Measurements from ENCODE around the gene HPCAL1.

The HPCAL1 gene

DNA sequence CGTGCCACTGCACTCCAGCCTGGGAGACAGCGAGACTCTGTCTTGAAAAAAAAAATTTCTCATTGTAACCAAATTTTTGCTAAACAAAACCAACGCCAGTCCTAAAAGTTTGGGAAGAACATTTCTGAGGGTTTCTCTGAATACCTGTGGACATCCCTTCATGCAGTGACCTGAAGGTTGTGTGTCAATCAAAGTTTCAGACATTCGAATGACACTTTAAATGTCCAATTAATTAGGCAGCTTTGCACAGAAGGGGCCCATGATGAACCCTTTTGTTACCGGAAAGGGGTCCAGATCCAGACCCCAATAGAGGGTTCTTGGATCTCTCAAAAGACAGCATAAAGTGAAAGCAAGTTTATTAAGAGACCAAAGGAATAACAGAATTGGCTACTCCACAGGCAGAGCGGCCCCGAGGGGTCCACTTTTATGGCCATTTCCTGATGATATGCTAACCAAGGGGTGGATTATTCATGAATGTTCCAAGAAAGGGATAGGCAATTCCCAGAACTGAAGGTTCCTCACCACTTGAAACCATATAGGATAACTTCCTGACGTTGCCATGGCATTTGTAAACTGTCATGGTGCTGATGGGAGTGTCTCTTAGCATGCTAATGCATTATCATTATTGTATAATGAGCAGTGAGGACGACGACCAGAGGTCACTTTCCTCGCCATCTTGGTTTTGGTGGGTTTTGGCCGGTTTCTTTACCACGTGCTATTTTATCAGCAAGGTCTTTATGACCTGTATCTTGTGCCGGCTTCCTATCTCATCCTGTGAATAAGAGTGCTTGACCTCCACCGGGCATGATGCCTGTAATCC, 27.5 kb upstream of the HPCAL1 start:
- H3K9me3 ChIP-seq (ENCODE audit: control extremely low read depth in 1 of 5, control insufficient read depth in 4 of 5, insufficient read depth in 2 of 5, low read depth in 1 of 5, low read length in 4 of 5), result no peaks in the 10 kb centered on the region
- no peak overlapping the region for H3K27ac ChIP-seq (ENCODE audit: insufficient read depth in 1 of 2, low read depth in 1 of 2, low read length in 2 of 2, poor library complexity in 1 of 2, severe bottlenecking in 2 of 2)
- no peak for DNase-seq
- no peak overlapping the region for H3K4me3 ChIP-seq (ENCODE audit: control insufficient read depth in 1 of 7, extremely low read depth in 1 of 7, insufficient read depth in 4 of 7, low read depth in 2 of 7, low read length in 6 of 7)
- WGBS (ENCODE audit: insufficient coverage), result 94% methylated on average over 13 of the region's 15 CpGs
- no peaks in the 10 kb centered on the region for H3K36me3 ChIP-seq (ENCODE audit: control insufficient read depth in 4 of 4, insufficient read depth in 4 of 4, low read length in 3 of 4)
- POLR2A ChIA-PET, result no interaction called here
- H3K4me1 ChIP-seq (ENCODE audit: control extremely low read depth in 1 of 4, control insufficient read depth in 4 of 4, insufficient read depth in 4 of 4, low read length in 3 of 4), result peaks cover 0 to 21% (median 8%) of the 10 kb centered on the region in 4 experiments
- CTCF ChIA-PET, result interaction anchor here (1.2 to 2.6 kb wide), 4 partner anchors 20 to 159 kb away, joined by 3 to 13 read pairs (median 5); no protein-coding TSS in a partner anchor
- H3K27me3 ChIP-seq (replicated peaks in 2 of 5; ENCODE audit: control insufficient read depth in 4 of 5, insufficient read depth in 5 of 5, low read length in 4 of 5), result no peaks in the 10 kb centered on the region

GRCh38 chr2:10276481-10277292, 26.0 kb upstream of the HPCAL1 start:
- no peak overlapping the region for H3K4me3 ChIP-seq (ENCODE audit: control insufficient read depth in 1 of 7, extremely low read depth in 1 of 7, insufficient read depth in 4 of 7, low read depth in 2 of 7, low read length in 6 of 7)
- no peaks in the 10 kb centered on the region for H3K27me3 ChIP-seq (replicated peaks in 2 of 5; ENCODE audit: control insufficient read depth in 4 of 5, insufficient read depth in 5 of 5, low read length in 4 of 5)
- no peak overlapping the region for H3K27ac ChIP-seq (ENCODE audit: insufficient read depth in 1 of 2, low read depth in 1 of 2, low read length in 2 of 2, poor library complexity in 1 of 2, severe bottlenecking in 2 of 2)
- H3K36me3 ChIP-seq (ENCODE audit: control insufficient read depth in 4 of 4, insufficient read depth in 4 of 4, low read length in 3 of 4), result no peaks in the 10 kb centered on the region
- H3K4me1 ChIP-seq (ENCODE audit: control extremely low read depth in 1 of 4, control insufficient read depth in 4 of 4, insufficient read depth in 4 of 4, low read length in 3 of 4), result peaks cover 0 to 12% (median 0%) of the 10 kb centered on the region in 4 experiments
- POLR2A ChIA-PET, result no interaction called here
- DNase-seq, result no peak
- H3K9me3 ChIP-seq (ENCODE audit: control extremely low read depth in 1 of 5, control insufficient read depth in 4 of 5, insufficient read depth in 2 of 5, low read depth in 1 of 5, low read length in 4 of 5), result no peaks in the 10 kb centered on the region
- CTCF ChIA-PET, result interaction anchor here (1.2 to 1.9 kb wide), 4 partner anchors 19 to 158 kb away, joined by 3 to 6 read pairs (median 4); no protein-coding TSS in a partner anchor
- WGBS (ENCODE audit: insufficient coverage), result 96% methylated on average over 19 of the region's 23 CpGs

DNA sequence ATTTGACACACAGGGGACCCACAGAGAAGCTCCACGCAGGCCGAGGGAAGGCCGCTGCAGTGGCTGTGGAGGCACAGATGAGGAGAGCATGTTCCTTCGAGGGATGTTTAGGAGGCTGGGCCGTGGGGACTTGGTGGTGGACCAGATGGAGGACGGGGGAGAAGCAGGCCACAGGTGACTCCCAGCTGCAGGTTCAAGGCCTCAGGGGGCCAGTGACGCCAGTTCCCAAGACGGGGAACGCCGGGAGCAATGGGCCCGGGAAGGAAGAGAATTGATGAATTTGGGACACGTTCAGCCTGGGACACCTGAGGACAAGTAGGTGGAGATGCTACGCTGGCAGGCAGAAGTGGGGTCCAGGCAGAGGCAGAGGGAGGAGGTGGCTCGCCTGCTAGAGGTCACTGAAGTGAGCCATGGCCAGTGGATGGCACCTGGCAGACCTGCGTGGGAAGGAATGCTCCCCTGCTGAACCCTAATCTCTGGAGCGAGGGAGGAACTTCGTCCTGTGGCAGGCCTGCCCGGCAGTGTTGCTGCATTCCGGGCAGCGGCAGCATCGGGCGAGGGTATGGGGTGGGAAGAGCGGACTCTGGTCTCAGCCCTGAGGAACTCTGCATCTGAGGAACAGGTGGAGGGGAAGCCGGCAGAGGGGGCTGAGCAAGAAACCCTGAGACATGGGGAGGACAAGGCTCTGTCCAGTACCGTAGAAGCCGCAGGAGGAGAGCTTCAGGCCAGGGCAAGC, 25.2 kb upstream of the HPCAL1 start:
- Histone ChIP-seq H3K27ac (ENCODE audit: insufficient read depth in 1 of 2, low read depth in 1 of 2, low read length in 2 of 2, poor library complexity in 1 of 2, severe bottlenecking in 2 of 2) (no peak overlapping the region), H3K9me3 (ENCODE audit: control extremely low read depth in 1 of 5, control insufficient read depth in 4 of 5, insufficient read depth in 2 of 5, low read depth in 1 of 5, low read length in 4 of 5) (no peaks in the 10 kb centered on the region), H3K4me1 (ENCODE audit: control extremely low read depth in 1 of 4, control insufficient read depth in 4 of 4, insufficient read depth in 4 of 4, low read length in 3 of 4) (peaks cover 0 to 12% (median 0%) of the 10 kb centered on the region in 4 experiments), H3K4me3 (ENCODE audit: control insufficient read depth in 1 of 7, extremely low read depth in 1 of 7, insufficient read depth in 4 of 7, low read depth in 2 of 7, low read length in 6 of 7) (no peak overlapping the region), H3K36me3 (ENCODE audit: control insufficient read depth in 4 of 4, insufficient read depth in 4 of 4, low read length in 3 of 4) (no peaks in the 10 kb centered on the region), H3K27me3 (replicated peaks in 2 of 5; ENCODE audit: control insufficient read depth in 4 of 5, insufficient read depth in 5 of 5, low read length in 4 of 5) (no peaks in the 10 kb centered on the region)
- ChIA-PET POLR2A (no interaction called here), CTCF (interaction anchor here (1.1 to 1.9 kb wide), 5 partner anchors 21 to 157 kb away, joined by 4 to 6 read pairs (median 5); no protein-coding TSS in a partner anchor)
- no peak for DNase-seq
- WGBS (ENCODE audit: insufficient coverage), result 97% methylated on average over 24 of the region's 26 CpGs

GRCh38 chr2:10278029-10278762, 24.5 kb upstream of the HPCAL1 start:
- ChIA-PET CTCF (interaction anchor here (0.8 to 2.9 kb wide), 6 partner anchors 8 to 157 kb away, joined by 4 to 11 read pairs (median 4); no protein-coding TSS in a partner anchor), POLR2A (no interaction called here)
- Histone ChIP-seq H3K9me3 (ENCODE audit: control extremely low read depth in 1 of 5, control insufficient read depth in 4 of 5, insufficient read depth in 2 of 5, low read depth in 1 of 5, low read length in 4 of 5) (no peaks in the 10 kb centered on the region), H3K27me3 (replicated peaks in 2 of 5; ENCODE audit: control insufficient read depth in 4 of 5, insufficient read depth in 5 of 5, low read length in 4 of 5) (no peaks in the 10 kb centered on the region), H3K27ac (ENCODE audit: insufficient read depth in 1 of 2, low read depth in 1 of 2, low read length in 2 of 2, poor library complexity in 1 of 2, severe bottlenecking in 2 of 2) (peak overlapping the region in 1 of 2 experiments; percentile 61), H3K4me3 (ENCODE audit: control insufficient read depth in 1 of 7, extremely low read depth in 1 of 7, insufficient read depth in 4 of 7, low read depth in 2 of 7, low read length in 6 of 7) (no peak overlapping the region), H3K4me1 (ENCODE audit: control extremely low read depth in 1 of 4, control insufficient read depth in 4 of 4, insufficient read depth in 4 of 4, low read length in 3 of 4) (peaks cover 0 to 20% (median 2%) of the 10 kb centered on the region in 4 experiments), H3K36me3 (ENCODE audit: control insufficient read depth in 4 of 4, insufficient read depth in 4 of 4, low read length in 3 of 4) (no peaks in the 10 kb centered on the region)
- peak in 2 of 3 donors; percentile 29 to 37 for DNase-seq
- 88% methylated on average over 13 of the region's 19 CpGs for WGBS (ENCODE audit: insufficient coverage)

DNA sequence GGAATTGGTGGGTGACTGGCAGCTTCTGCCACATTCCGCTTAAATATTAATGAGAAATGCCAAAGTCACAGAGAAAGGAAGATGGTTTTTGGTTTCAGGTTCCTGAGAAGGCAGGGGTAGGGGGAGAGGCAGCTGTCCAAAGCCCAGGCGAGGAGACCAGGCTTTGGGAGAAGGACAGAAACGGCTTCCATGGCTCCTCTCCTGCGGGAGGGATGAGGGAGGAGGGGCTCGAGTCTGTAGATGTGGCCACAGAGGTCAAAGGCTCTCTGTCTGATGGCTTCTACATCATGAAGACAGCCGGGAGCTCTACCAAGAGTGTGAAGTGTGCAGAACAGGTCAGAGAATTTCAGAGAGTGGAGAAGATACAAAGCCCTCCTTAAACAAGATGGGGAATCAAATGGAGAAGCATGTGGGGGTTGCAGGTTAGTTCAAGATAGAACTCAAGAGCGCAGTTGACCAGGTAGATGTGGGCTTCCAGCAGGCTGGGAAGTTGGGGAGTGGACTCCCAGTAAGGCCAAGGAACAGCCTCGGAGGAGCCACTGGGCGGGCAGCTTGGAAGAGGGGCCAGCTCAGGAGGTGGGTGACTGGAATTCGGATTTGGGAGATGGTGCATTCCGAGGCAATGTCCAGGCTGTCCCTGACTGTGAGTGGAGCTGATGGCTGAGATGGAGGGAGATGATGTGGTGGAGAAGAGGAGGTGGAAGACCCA, 23.8 kb upstream of the HPCAL1 start:
- DNase-seq, result no peak
- ChIA-PET CTCF (interaction anchor here (0.8 to 2.9 kb wide), 7 partner anchors 8 to 156 kb away, joined by 4 to 11 read pairs (median 5); no protein-coding TSS in a partner anchor), POLR2A (no interaction called here)
- Histone ChIP-seq H3K9me3 (ENCODE audit: control extremely low read depth in 1 of 5, control insufficient read depth in 4 of 5, insufficient read depth in 2 of 5, low read depth in 1 of 5, low read length in 4 of 5) (no peaks in the 10 kb centered on the region), H3K4me3 (ENCODE audit: control insufficient read depth in 1 of 7, extremely low read depth in 1 of 7, insufficient read depth in 4 of 7, low read depth in 2 of 7, low read length in 6 of 7) (no peak overlapping the region), H3K36me3 (ENCODE audit: control insufficient read depth in 4 of 4, insufficient read depth in 4 of 4, low read length in 3 of 4) (no peaks in the 10 kb centered on the region), H3K27me3 (replicated peaks in 2 of 5; ENCODE audit: control insufficient read depth in 4 of 5, insufficient read depth in 5 of 5, low read length in 4 of 5) (no peaks in the 10 kb centered on the region), H3K4me1 (ENCODE audit: control extremely low read depth in 1 of 4, control insufficient read depth in 4 of 4, insufficient read depth in 4 of 4, low read length in 3 of 4) (peaks cover 0 to 27% (median 3%) of the 10 kb centered on the region in 4 experiments), H3K27ac (ENCODE audit: insufficient read depth in 1 of 2, low read depth in 1 of 2, low read length in 2 of 2, poor library complexity in 1 of 2, severe bottlenecking in 2 of 2) (peak overlapping the region in 1 of 2 experiments; percentile 61)
- WGBS (ENCODE audit: insufficient coverage), result 84% methylated on average over 10 of the region's 11 CpGs

DNA sequence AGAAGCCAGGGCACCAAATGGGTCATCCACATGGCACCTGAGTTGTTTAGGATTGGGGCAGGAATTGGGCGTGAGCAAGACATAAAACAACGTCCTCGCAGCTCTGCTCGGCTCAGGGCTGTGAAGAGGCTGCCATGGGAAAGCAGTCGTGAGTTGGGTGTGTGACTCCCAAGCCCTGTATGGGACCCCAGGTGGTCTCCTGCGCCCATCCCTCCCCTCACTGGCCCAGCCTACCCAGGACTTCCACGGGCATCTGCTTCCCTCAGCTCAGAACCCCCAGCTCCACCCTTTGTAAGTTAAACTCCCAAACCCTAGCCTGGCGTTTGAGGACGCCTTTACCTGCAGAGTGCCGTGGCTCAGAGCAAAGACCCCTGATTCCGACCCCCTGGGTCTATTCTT, 23.2 kb upstream of the HPCAL1 start:
- H3K4me1 ChIP-seq (ENCODE audit: control extremely low read depth in 1 of 4, control insufficient read depth in 4 of 4, insufficient read depth in 4 of 4, low read length in 3 of 4), result peaks cover 0 to 32% (median 5%) of the 10 kb centered on the region in 4 experiments
- DNase-seq, result no peak
- H3K4me3 ChIP-seq (ENCODE audit: control insufficient read depth in 1 of 7, extremely low read depth in 1 of 7, insufficient read depth in 4 of 7, low read depth in 2 of 7, low read length in 6 of 7), result no peak overlapping the region
- CTCF ChIA-PET, result interaction anchor here (1.6 to 2.9 kb wide), 4 partner anchors 9 to 155 kb away, joined by 4 to 11 read pairs (median 6); no protein-coding TSS in a partner anchor
- H3K9me3 ChIP-seq (ENCODE audit: control extremely low read depth in 1 of 5, control insufficient read depth in 4 of 5, insufficient read depth in 2 of 5, low read depth in 1 of 5, low read length in 4 of 5), result no peaks in the 10 kb centered on the region
- no peaks in the 10 kb centered on the region for H3K36me3 ChIP-seq (ENCODE audit: control insufficient read depth in 4 of 4, insufficient read depth in 4 of 4, low read length in 3 of 4)
- H3K27ac ChIP-seq (ENCODE audit: insufficient read depth in 1 of 2, low read depth in 1 of 2, low read length in 2 of 2, poor library complexity in 1 of 2, severe bottlenecking in 2 of 2), result no peak overlapping the region
- POLR2A ChIA-PET, result no interaction called here
- 91% methylated on average over 10 of the region's 11 CpGs for WGBS (ENCODE audit: insufficient coverage)
- no peaks in the 10 kb centered on the region for H3K27me3 ChIP-seq (replicated peaks in 2 of 5; ENCODE audit: control insufficient read depth in 4 of 5, insufficient read depth in 5 of 5, low read length in 4 of 5)
